SK-N-SH (cell line): ENCODE measurements around the gene DENND1A. TPM values are rescaled to one million over a fixed set of nuclear protein-coding genes. Genes with fewer than 3 reads are reported as not detected.

Source experiments
- CTCF ChIA-PET: fragments of 300-600, 350-600 bp; formaldehyde crosslinking; extraction: SDS; loops from one replicate; lab custom pipeline; 2021; lab: Yijun Ruan, JAX
- POLR2A ChIA-PET: fragments of 350-600 bp; sonication (Branson Sonifier 250); formaldehyde crosslinking; extraction: SDS; loops from one replicate; lab custom pipeline; 2020; ENCODE audit warnings: antibody characterized with exemption, inconsistent platforms; lab: Yijun Ruan, JAX
- DNase-seq: peaks from one replicate; pipeline ENCODE4 v3.0.0; 2012
- H2AFZ ChIP-seq: fragments of 200-600 bp; sonication (generic); 2 replicates; pipeline ENCODE4 v1.8.1; 2016; ENCODE audit warnings: antibody characterized with exemption, mild to moderate bottlenecking, low read depth
- H3F3A ChIP-seq: fragments of 200-600 bp; sonication (generic); replicated peaks from 2 replicates; pipeline ENCODE3; 2016; ENCODE audit warnings: antibody characterized with exemption, mild to moderate bottlenecking; ENCODE audit not compliant: insufficient read depth
- H3K27ac ChIP-seq, 2 experiments: fragments of 200-500 bp in 1 of 2; fragments of 200-600 bp in 1 of 2; sonication (Bioruptor generic) in 1 of 2; sonication (generic), shearing (Covaris generic) in 1 of 2; 2 replicates each; pipeline versions ENCODE4 v1.5.1 to v1.6.1; 2014 to 2016; ENCODE audit warnings: low read depth in 2 of 2, inconsistent platforms in 1 of 2, low read length in 1 of 2, mild to moderate bottlenecking in 1 of 2, mixed read lengths in 1 of 2
- H3K27me3 ChIP-seq: fragments of 200-600 bp; sonication (generic), shearing (Covaris generic); 2 replicates; pipeline ENCODE4 v1.6.1; 2016; ENCODE audit warnings: mixed run types; ENCODE audit not compliant: insufficient read depth
- H3K36me3 ChIP-seq, 2 experiments: fragments of 200-500 bp in 1 of 2; fragments of 200-600 bp in 1 of 2; sonication (Bioruptor generic) in 1 of 2; sonication (generic) in 1 of 2; replicated peaks in 1 of 2; 2 replicates each; pipeline versions ENCODE3 to v1.5.1; 2014 to 2016; ENCODE audit warnings: low read length in 1 of 2, mild to moderate bottlenecking in 1 of 2; ENCODE audit not compliant: insufficient read depth in 2 of 2, control insufficient read depth in 1 of 2
- H3K4me1 ChIP-seq, 2 experiments: fragments of 200-500 bp in 1 of 2; fragments of 200-600 bp in 1 of 2; sonication (Bioruptor generic) in 1 of 2; sonication (generic), shearing (Covaris generic) in 1 of 2; 2 replicates each; pipeline versions ENCODE4 v1.5.1 to v1.6.1; 2014 to 2016; ENCODE audit warnings: low read depth in 1 of 2, low read length in 1 of 2, mixed run types in 1 of 2; ENCODE audit not compliant: insufficient read depth in 2 of 2, control insufficient read depth in 1 of 2
- H3K4me2 ChIP-seq: fragments of 200-600 bp; sonication (generic), shearing (Covaris generic); 2 replicates; pipeline ENCODE4 v1.6.1; 2017; ENCODE audit warnings: mixed run types
- H3K4me3 ChIP-seq, 2 experiments: fragments of 200-500 bp in 1 of 2; fragments of 200-600 bp in 1 of 2; sonication (Bioruptor generic) in 1 of 2; sonication (generic), shearing (Covaris generic) in 1 of 2; 2 replicates each; pipeline versions ENCODE4 v1.5.1 to v1.8.1; 2014 to 2016; ENCODE audit warnings: low read depth in 2 of 2, inconsistent platforms in 1 of 2, low read length in 1 of 2, mild to moderate bottlenecking in 1 of 2, mixed read lengths in 1 of 2, moderate library complexity in 1 of 2
- H3K79me2 ChIP-seq: fragments of 200-600 bp; sonication (generic); 2 replicates; pipeline ENCODE4 v1.8.1; 2017; ENCODE audit warnings: mild to moderate bottlenecking; ENCODE audit not compliant: insufficient read depth
- H3K9ac ChIP-seq: fragments of 200-600 bp; sonication (generic); 2 replicates; pipeline ENCODE4 v1.6.1; 2017; ENCODE audit warnings: mixed run types
- H3K9me2 ChIP-seq: fragments of 200-600 bp; sonication (generic); 2 replicates; pipeline ENCODE4 v1.6.1; 2017; ENCODE audit warnings: mixed run types
- H3K9me3 ChIP-seq: fragments of 200-600 bp; sonication (generic); 2 replicates; pipeline ENCODE4 v1.6.1; 2017; ENCODE audit warnings: mixed run types, mild to moderate bottlenecking, moderate library complexity
- H4K20me1 ChIP-seq: fragments of 200-600 bp; sonication (generic); 2 replicates; pipeline ENCODE4 v1.6.1; 2017; ENCODE audit warnings: mild to moderate bottlenecking, mixed run types; ENCODE audit not compliant: insufficient read depth
- CHD2 ChIP-seq: fragments of 150-350 bp; IDR thresholded peaks from 2 replicates; pipeline ENCODE4 v1.6.1; 2018; ENCODE audit warnings: low read length; ENCODE audit not compliant: partially characterized antibody
- EP300 ChIP-seq, 2 experiments: IDR thresholded peaks; 2 replicates each; pipeline versions ENCODE4 v1.4.0 to v1.6.1; 2012; ENCODE audit warnings: borderline replicate concordance in 1 of 2, low read depth in 1 of 2, low read length in 1 of 2
- FOXM1 ChIP-seq: IDR thresholded peaks from 2 replicates; pipeline ENCODE4 v1.4.0; 2012; ENCODE audit warnings: low read depth, mild to moderate bottlenecking
- GABPA ChIP-seq: IDR thresholded peaks from 2 replicates; pipeline ENCODE4 v1.4.0; 2012; ENCODE audit warnings: low read depth, mild to moderate bottlenecking
- IRF3 ChIP-seq: fragments of 150-350 bp; IDR thresholded peaks from 2 replicates; pipeline ENCODE4 v1.6.1; 2016; ENCODE audit warnings: mild to moderate bottlenecking, low read depth, low read length
- MEF2A ChIP-seq: IDR thresholded peaks from 2 replicates; pipeline ENCODE4 v1.4.0; 2012; ENCODE audit warnings: low read depth, borderline replicate concordance
- MXI1 ChIP-seq: IDR thresholded peaks from 2 replicates; pipeline ENCODE4 v1.6.1; 2012; ENCODE audit warnings: mild to moderate bottlenecking, low read depth, low read length, improper control_type of control experiment
- NFIC ChIP-seq: IDR thresholded peaks from 2 replicates; pipeline ENCODE4 v1.4.0; 2012; ENCODE audit warnings: borderline replicate concordance
- NRF1 ChIP-seq: IDR thresholded peaks from 2 replicates; pipeline ENCODE4 v1.6.1; 2012; ENCODE audit warnings: low read depth, mild to moderate bottlenecking, low read length
- PBX3 ChIP-seq: IDR thresholded peaks from 2 replicates; pipeline ENCODE4; 2012
- RAD21 ChIP-seq: IDR thresholded peaks from 2 replicates; pipeline ENCODE4 v1.6.1; 2012; ENCODE audit warnings: mild to moderate bottlenecking, low read length
- RCOR1 ChIP-seq: fragments of 150-350 bp; IDR thresholded peaks from 2 replicates; pipeline ENCODE4 v1.6.1; 2017; ENCODE audit warnings: antibody characterized with exemption, low read length
- RFX5 ChIP-seq: IDR thresholded peaks from 2 replicates; pipeline ENCODE4 v1.6.1; 2012; ENCODE audit warnings: mild to moderate bottlenecking, improper control_type of control experiment, low read length
- SIN3A ChIP-seq: IDR thresholded peaks from 2 replicates; pipeline ENCODE4 v1.6.1; 2012; ENCODE audit warnings: low read depth, mild to moderate bottlenecking, low read length, moderate library complexity, borderline replicate concordance
- TCF12 ChIP-seq: IDR thresholded peaks from 2 replicates; pipeline ENCODE4 v1.4.0; 2012
- TEAD4 ChIP-seq: IDR thresholded peaks from 2 replicates; pipeline ENCODE4 v1.4.0; 2012; ENCODE audit warnings: mild to moderate bottlenecking, borderline replicate concordance; ENCODE audit not compliant: insufficient read depth
- YY1 ChIP-seq: IDR thresholded peaks from 2 replicates; pipeline ENCODE4 v1.4.0; 2012; ENCODE audit warnings: low read depth, mild to moderate bottlenecking
- WGBS: methylation state at CpG from one replicate; pipeline ENCODE4 v1.1.6; 2017; ENCODE audit warnings: low lambda C conversion rate; 5-methylcytosine and 5-hydroxymethylcytosine counted together
- polyA plus RNA-seq, 3 experiments: library from polyadenylated mRNA; depleted of rRNA; stranded (reverse); fragments of >200 nt; gene quantifications; 2 replicates each; pipeline ENCODE4 v1.2.3, GENCODE V29; 2012

The DENND1A gene
- polyA plus RNA-seq, 1 of the 3 experiments (the other 2 are of a cell fraction), result 25.4 TPM

GRCh38 chr9:123611226-123611625 lies 318.7 kb downstream of the DENND1A start:
- Histone ChIP-seq H3K4me1 (peaks cover 4 to 24% of the 10 kb centered on the region in 2 experiments; a peak in 2 of 4 replicates), H3K4me3 (no peak overlapping the region), H3K27me3 (no peaks in the 10 kb centered on the region), H3K9me2 (no peaks in the 10 kb centered on the region), H3K9ac (no peak overlapping the region), H2AFZ (no peak overlapping the region), H4K20me1 (no peaks in the 10 kb centered on the region), H3K36me3 (no peaks in the 10 kb centered on the region)
- POLR2A ChIA-PET, result no interaction called here
- TF ChIP-seq FOXM1, result no peak
- no peak for TF ChIP-seq SIN3A
- no peak for TF ChIP-seq RFX5
- peak; percentile 46 for TF ChIP-seq PBX3
- no peak for TF ChIP-seq MEF2A
- peak; percentile 22 for TF ChIP-seq CHD2
- no peak for TF ChIP-seq RAD21
- TF ChIP-seq RCOR1, result no peak
- no peak for TF ChIP-seq IRF3
- TF ChIP-seq NFIC, result no peak
- TF ChIP-seq TEAD4, result no peak
- no peak for TF ChIP-seq NRF1
- peak; percentile 81 for TF ChIP-seq TCF12
- TF ChIP-seq, all 33 proteins: peak for 3
- CTCF ChIA-PET, result interaction anchor here (1.0 to 1.6 kb wide), 3 partner anchors 10 to 430 kb away, joined by 3 to 4 read pairs (median 3); no protein-coding TSS in a partner anchor
- H3K9me3 ChIP-seq, result no peaks in the 10 kb centered on the region
- no peaks in the 10 kb centered on the region for H3K79me2 ChIP-seq
- H3K27ac ChIP-seq, result peak overlapping the region in 1 of 2 experiments; percentile 74; a peak in 1 of 4 replicates
- H3K4me2 ChIP-seq, result no peak overlapping the region; the same call in 1 of the 2 replicates
- whole genome bisulfite sequencing, result 8% methylated on average over 1 of the region's 1 CpG
- H3F3A ChIP-seq, result no peaks in the 10 kb centered on the region
- no peak for DNase-seq

- Histone ChIP-seq H4K20me1 (no peaks in the 10 kb centered on the region), H3K9me3 (no peaks in the 10 kb centered on the region), H3K9ac (no peak overlapping the region), H3K79me2 (no peaks in the 10 kb centered on the region), H3F3A (no peaks in the 10 kb centered on the region), H2AFZ (no peak overlapping the region), H3K4me2 (no peak overlapping the region), H3K27me3 (no peaks in the 10 kb centered on the region), H3K4me3 (no peak overlapping the region), H3K27ac (peak overlapping the region in 1 of 2 experiments; percentile 53; a peak in 1 of 4 replicates), H3K4me1 (peaks cover 4 to 24% of the 10 kb centered on the region in 2 experiments; a peak in 2 of 4 replicates), H3K36me3 (no peaks in the 10 kb centered on the region), H3K9me2 (no peaks in the 10 kb centered on the region)
- ChIA-PET CTCF (interaction anchor here (1.6 kb wide), 1 partner anchor 11 kb away, joined by 3 read pairs; no protein-coding TSS in a partner anchor), POLR2A (no interaction called here)
- TF ChIP-seq CHD2, result no peak
- no peak for TF ChIP-seq YY1
- TF ChIP-seq MXI1, result peak; percentile 80
- 0 out of 2 replicates have a peak, but pooled peaks have one; percentile 3 for TF ChIP-seq RAD21
- TF ChIP-seq EP300 (IDR thresholded peaks at IDR 0.05; ENCODE audit: borderline replicate concordance in 1 of 2, low read depth in 1 of 2, low read length in 1 of 2), result peak in 1 of 2 experiments; percentile 35; a peak in 1 of 4 replicates
- TF ChIP-seq GABPA, result no peak
- 63% methylated on average over 6 of the region's 6 CpGs for WGBS
- DNase-seq, result peak; percentile 70
These were observed 320.1 kb downstream of the DENND1A start for GRCh38 chr9:123609844-123610243.
